GM23338 (cell line): ENCODE results near the gene BBOX1.

ENCODE experiments used
- EZH2 ChIP-seq: fragments of 200-600 bp; sonication (generic); IDR thresholded peaks from one replicate; pipeline ENCODE4 v1.8.0; 2017; ENCODE audit warnings: antibody characterized with exemption, mild to moderate bottlenecking, low read depth; ENCODE audit not compliant: unreplicated experiment
- STAT1 ChIP-seq: IDR thresholded peaks from one replicate; pipeline ENCODE4 v1.6.1; 2016; ENCODE audit warnings: antibody characterized with exemption; ENCODE audit not compliant: unreplicated experiment
- TF ChIP-seq, protein P1 (sequence below), 2 experiments: fragments of 200-600 bp in 1 of 2; sonication (generic) in 1 of 2; conservative IDR thresholded peaks; 2 replicates each; pipeline versions ENCODE4 v1.5.1 to v1.6.1; 2016 to 2017; ENCODE audit warnings: antibody characterized with exemption in 2 of 2, low read depth in 2 of 2, mild to moderate bottlenecking in 2 of 2, moderate library complexity in 1 of 2

DNA sequence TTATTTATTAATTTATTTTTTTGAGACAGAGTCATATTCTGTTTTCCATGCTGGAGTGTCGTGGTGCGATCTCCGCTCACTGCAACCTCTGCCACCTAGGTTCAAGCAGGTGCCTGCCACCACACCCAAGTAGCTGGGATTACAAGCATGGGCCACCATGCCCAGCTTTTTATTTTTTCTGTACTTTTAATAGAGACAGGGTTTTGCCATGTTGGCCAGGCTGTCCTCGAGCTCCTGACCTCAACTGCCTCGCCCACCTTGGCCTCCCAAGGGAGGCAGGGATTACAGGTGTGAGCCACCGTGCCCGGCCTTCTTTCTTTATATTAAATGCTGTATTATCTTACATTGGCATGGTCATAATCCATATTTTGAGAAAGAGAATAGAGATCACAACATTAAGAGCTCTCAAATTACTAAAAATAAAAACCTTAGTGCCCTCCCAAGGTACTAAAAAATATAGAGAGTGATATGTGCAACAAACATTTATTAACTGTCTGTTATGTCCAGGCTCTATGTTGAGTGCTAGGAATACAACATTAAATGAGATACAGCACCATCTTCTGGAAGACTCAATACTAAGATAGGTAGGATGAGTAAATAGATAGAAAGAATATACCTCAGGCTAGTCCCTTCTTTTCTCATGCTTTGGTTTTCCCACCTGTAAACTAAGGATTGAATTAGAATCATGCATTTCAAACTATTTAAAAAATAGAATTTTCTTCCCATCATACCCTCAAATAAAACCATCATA is 84.1 kb downstream of the BBOX1 start:
- TF ChIP-seq, protein P1, sequence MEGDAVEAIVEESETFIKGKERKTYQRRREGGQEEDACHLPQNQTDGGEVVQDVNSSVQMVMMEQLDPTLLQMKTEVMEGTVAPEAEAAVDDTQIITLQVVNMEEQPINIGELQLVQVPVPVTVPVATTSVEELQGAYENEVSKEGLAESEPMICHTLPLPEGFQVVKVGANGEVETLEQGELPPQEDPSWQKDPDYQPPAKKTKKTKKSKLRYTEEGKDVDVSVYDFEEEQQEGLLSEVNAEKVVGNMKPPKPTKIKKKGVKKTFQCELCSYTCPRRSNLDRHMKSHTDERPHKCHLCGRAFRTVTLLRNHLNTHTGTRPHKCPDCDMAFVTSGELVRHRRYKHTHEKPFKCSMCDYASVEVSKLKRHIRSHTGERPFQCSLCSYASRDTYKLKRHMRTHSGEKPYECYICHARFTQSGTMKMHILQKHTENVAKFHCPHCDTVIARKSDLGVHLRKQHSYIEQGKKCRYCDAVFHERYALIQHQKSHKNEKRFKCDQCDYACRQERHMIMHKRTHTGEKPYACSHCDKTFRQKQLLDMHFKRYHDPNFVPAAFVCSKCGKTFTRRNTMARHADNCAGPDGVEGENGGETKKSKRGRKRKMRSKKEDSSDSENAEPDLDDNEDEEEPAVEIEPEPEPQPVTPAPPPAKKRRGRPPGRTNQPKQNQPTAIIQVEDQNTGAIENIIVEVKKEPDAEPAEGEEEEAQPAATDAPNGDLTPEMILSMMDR (conservative IDR thresholded peaks at IDR 0.05; ENCODE audit: low read depth in 2 of 2) = peak; percentile 30 to 41; a peak in 2 of 4 replicates
- TF ChIP-seq STAT1 (no peak), EZH2 (no peak)
